GM23248 (cell line): ENCODE data around the gene SYT1.

Experiments
- EZH2 ChIP-seq: fragments of 200-600 bp; sonication (generic); IDR thresholded peaks from 2 replicates; pipeline ENCODE4 v1.6.1; 2018; ENCODE audit warnings: antibody characterized with exemption, mild to moderate bottlenecking; ENCODE audit not compliant: insufficient read depth, poor library complexity, severe bottlenecking
- EZH2phosphoT487 ChIP-seq: fragments of 200-600 bp; sonication (generic); IDR thresholded peaks from 2 replicates; pipeline ENCODE4 v1.6.1; 2018; ENCODE audit warnings: antibody characterized with exemption, moderate library complexity, mild to moderate bottlenecking, low read depth; ENCODE audit not compliant: insufficient read depth

- TF ChIP-seq EZH2 = no peak
- TF ChIP-seq EZH2phosphoT487 = no peak
Measured at GRCh38 chr12:79151956-79152355, 287.4 kb downstream of the SYT1 start.
